MV-4-11 (cell line): ENCODE measurements around the gene CLCN4.

Experiments
- DNase-seq: peaks from one replicate; lab custom pipeline; 2025; lab: John Stamatoyannopoulos, UW

Gene CLCN4

DNA sequence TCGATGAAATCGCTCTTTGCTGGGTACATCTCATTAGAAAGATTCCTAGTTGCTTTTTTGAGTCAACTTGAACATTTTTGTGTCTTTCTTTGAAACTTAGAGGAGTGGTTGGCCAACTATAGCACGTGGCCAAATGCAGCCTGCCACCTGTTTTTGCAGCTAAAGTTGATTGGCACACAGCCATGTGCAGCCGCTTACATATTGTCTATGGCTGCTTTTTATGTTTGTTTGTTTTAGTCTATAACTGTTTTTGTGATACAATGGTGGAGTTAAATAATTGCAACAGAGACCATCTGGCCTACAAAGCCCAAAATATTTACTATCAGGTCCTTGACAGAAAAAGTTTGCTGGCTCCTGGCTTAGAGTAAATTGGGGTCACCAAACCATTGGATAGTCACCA lies 86.3 kb downstream of the CLCN4 start:
- no peak for DNase-seq

DNA sequence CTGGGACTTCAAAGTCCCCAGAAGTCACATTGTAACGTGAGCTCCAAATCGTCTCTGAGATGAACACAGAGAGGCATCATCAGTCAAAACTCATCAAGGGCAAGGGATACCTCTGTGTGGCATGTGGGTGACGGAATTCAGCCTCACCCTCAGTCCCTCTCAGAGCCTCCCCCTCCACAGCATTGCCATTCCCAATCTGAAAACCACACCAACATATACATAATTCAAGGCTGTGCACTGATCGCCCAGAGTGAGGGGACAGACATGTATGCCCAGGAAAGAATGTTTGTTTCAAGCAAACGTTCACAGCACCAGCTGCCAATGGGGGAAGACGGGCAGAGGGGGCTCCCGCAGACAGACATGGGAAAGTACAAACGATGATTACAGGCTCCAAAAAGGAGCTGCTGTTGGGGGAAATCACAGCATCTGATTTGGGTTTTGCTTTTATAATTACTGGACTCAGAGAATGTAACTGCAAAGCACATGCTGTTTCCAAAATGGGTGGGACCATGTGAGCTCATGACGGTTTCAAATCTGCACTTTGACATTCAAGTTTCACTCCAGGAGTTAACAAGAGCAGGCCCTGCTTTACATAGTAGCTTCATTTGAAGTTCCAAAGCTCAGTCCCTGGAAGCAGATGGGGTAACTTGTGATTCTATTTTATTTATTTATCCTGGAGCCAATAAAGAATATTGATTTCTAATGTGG lies 88.3 kb downstream of the CLCN4 start:
- no peak for DNase-seq

DNA sequence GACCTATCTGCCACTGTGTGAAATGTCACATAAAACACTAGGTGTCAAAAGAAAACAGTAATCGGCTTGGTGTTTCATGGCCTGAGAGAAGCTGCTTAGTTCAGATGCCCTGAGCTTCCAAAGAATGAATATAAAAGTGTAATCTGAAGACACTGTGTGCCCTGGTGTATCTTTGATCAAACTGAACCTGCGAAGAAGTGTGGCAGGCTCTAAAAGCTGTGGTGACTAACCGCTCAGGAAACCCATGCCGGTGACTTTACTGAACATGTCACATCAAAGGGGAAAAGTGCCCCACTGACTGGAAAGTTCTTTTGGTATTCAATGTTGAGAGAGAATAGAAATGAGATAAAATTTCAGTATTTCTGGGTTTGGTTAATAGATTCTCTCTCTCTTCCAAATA lies 89.1 kb downstream of the CLCN4 start:
- DNase-seq = no peak

DNA sequence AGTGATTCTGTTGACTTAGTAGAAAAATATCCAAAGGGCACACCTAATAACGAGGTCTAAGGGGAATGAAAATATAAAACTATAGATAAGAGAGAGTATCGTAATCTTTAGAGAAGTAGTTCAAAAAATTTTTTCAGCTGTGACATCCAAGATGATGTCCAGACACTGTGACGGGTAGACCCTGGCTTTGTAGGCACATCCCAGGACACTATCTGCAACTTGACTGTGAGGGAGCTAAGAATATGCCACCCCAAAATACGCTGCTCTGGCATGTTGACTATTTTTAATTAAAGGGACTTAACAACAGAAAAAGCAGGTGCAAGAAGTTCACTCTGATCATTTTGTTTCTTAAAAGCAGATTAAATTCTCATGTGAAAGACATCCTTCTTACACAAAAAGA lies 89.5 kb downstream of the CLCN4 start:
- no peak for DNase-seq

DNA sequence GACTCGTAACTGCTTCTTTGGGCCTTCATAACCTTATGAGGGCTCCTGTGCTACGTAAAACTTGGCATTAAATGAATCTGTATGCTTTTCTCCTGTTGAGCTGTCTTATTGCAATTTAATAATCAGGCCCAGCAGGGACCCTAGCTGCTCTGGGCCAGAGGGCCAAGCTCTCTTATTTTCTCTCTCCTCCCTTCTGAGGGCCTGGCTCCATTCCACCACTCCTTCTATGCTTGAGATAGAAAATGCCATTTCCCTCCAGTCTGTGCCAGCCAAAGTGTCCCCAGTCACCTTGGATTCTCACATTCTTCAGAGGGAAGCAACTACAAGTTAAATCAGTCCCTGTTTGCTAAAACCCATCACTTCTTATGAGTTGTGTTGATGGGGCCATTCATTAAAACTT lies 90.1 kb downstream of the CLCN4 start:
- no peak for DNase-seq

DNA sequence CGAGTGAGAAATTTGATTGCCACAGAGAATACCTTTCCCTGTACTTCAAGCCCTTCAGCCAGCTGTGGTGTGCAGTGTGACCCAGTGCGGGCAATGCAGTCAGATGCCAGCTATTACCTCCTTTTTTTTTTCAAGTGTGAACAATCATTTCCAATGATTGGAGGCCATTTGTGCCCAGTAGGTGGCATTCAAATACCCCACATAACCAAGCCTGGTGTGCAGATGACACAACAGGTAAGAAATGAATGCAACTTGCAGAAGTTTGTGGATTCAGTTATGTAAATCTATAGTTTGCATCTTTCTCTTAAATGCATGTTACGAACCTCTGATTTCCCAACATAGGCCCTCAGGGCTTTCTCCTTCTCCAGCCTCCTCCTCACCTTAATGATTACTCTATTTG lies 98.0 kb downstream of the CLCN4 start:
- no peak for DNase-seq

DNA sequence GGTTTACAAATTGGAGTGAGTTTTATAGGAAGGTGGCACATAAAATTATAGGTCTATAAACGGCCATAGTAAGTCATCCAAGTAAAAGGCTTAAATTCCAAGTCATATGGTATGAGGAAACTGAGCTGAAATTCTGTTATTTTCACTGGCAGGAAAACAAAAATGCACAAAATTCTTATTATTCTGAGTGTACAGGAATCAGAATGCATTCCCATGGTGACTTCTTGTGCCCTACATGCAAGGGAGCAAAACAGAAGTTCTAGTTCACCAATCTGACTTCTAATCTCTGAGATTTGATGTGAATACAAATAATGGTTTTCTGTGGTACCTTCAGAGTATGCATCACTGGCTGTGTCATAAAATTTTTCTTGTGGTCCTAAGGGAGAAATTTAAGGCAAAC lies 102.9 kb downstream of the CLCN4 start:
- no peak for DNase-seq

DNA sequence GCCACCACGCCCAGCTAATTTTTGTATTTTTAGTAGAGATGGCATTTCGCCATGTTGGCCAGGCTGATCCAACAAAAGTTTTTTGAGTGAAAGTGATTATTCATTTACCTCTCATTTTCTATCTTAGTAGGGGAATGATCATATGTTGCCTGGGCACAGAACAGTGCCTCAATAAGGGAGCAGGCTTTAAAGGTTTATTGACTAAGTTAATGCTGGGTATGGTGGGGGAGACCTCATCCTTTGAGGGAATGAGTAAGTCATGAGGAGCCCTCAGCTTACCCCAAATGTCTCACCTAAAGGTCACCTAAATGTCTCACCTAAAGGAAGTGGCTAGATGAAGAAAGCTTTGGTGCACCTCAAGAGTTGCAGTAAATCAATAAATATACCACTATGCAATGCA lies 109.0 kb downstream of the CLCN4 start:
- DNase-seq = no peak

DNA sequence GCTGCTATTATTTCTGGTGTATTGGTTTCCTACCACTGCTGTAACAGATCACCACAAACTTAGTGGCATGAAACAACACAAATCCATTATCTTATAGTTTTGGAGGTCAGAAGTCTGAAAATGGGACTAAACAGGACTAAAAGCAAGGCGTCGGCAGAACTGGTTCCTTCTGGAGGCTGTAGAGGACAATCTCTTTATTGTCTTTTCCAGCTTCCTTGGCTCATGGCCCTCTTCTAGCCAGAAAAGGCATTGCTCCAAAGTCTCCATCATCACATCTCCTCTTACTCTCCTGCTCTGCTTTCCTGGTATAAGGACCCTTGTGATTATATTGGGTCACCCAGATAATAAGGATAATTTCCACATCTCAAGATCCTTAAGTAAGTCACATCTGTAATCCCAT lies 121.9 kb downstream of the CLCN4 start:
- DNase-seq = no peak

DNA sequence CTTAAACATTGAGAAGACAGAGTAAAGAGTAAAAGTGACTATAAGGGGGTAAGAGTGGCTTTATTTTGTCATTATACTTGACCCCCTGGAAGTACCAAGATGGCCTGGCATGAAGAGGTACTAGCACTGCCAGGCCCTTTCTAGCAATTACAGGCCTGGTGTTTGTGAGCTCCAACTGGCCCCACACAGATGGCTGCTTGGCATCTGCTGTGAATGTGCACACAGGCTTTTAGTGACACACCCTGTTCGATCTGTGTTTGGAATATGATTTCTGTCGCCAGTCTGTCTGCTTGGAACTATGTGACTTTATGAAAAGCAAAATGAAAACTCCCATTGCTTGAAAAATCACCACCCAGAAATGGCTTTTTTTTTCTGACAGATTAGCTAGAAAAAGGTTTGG lies 123.3 kb downstream of the CLCN4 start:
- DNase-seq = no peak

DNA sequence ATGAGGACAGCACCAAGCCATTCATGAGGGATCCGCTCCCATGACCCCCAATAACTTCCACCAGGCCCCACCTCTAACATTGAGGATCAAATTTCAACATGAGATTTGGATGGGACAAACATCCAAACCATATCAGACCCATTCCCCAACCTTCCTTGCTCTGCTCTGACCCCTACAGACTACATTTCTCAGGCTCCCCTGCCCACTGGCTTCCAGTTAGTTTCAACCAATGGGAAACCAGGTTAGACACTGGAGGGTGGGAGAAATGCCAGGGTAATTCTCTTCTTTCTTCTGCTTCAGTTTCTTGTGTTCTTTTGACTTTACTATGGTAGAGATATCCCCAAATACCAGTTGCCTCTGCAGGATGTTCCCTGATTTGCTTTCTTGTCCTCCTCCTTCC lies 125.7 kb downstream of the CLCN4 start:
- no peak for DNase-seq

DNA sequence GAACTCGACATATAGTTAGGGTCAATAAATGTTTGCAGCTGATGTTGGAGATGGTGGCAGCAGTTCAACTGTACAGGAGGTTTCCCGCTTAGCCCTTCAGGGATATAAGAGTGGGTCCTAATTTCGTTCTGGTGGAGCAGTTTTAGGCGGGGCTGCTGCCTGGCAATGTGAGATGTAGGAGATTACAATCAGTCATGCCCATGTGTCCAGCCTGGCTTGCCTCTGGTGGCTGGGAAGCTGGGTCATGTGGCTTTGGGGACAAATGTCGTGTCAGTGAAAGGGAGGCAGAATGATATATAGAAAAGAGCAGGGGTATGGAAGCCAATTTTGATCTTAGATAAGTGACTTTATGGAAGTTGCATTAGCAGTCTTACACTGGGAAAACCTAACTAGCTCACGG lies 129.4 kb downstream of the CLCN4 start:
- no peak for DNase-seq
